ENCODE results near the gene PRR23B.
"Not testable (repeated sequence)": the region's sequence is repeated elsewhere in the genome, so short reads cannot be mapped to it uniquely, and the experiment has no call there.

Gene PRR23B

GRCh38 chr3:139020868-139021234, at the start of gene PRR23B:
Gene PRR23B (minus strand): TSS chr3:139020926. CDS start chr3:139020661, 265 bp downstream.
- DNase-seq, result no peak

DNA sequence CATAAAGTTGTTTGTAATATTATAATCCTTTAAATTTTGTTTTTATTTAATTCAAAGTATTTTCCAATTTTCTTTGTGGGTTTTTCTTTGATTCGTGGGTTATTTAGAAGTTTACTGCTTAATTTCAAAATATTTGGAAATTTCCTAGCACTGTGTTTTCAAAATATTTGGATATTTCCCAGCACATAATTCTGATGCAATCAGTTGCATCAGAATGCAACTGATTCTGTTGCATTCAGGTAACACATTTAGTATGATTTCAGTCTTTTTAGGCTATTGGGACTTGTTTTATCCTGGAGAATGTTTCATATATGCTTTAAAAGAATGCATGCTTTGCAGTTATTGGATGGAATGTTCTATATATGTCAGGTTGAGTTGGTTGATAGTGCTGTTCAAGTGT, 42.2 kb upstream of the PRR23B start:
- DNase-seq, result no peak

DNA sequence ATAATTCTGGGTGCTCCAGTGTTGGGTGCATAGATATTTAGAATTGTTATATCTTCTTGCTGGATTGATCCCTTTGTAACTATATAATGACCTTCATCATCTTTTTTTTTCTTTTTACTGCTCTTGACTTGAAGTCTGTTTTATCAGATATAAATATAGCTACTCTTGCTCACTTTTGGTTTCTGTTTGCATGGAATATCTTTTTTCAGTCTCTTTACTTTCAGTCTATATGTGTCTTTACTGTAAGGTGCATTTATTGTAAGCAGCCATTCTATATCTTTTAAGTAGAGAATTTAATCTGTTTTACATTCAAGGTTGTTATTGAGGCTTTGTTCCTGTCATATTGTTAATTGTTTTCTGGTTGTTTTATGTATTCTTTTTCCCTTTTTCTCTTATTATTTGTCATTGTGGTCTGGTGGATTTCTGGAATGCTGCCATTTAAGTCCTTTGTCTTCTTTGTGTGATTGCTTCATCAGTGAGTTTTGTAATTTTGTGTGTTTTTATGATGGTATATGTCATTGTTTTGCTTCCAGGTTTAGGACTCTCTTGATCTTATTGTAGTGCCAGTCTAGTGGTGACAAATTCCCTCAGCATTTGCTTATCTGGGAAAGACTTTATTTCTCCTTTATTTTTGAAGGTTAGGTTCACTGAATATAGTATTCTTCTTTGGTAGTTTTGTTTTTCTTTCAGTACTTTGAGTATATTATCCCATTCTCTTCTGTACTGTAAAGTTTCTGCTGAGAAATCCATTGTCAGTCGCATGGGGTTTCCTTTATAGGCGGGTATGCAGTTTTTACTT, 32.3 kb upstream of the PRR23B start:
- DNase-seq, result no peak

DNA sequence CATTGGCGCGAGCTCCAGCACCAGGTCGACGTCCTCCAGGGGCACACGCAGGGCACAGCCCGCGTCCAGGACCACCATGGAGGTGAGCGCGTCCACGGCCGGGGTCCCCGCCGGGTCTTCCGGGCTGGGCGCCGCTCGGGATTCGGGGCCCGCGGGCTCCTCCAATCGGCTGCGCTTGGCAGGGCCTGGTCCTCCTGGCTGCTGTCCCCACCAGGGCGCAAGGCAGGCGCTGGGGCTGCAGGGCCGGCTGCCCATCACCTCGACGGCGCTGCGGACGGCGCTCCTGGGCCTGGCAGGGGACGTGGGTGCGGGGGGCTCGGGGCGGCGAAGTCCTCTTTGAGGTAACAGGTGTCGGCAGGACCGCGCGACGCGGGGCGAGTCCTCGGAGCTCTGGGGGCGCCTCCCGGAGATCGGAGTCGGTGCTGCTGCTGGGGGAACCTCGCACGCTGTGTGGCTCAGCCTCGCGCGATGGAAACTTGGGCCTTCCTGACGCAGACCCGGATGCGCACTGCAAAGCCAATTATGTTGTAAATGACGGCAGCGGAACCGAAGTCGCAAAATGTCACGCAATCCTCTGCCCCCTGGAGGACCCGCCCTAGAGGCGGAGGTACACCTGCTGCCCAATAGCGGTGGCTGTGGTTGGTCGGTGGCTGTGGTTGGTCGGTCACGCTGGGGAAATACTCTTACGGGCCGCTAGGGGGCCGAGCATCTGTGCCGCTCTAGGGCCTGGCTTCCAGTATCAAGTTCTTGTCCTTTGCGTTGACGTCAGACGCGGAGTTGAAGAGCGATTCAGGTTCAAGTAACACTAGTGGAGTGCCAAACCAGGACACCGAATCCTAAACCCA, 23.9 kb upstream of the PRR23B start, which contains the start of gene PRR23C:
PRR23C (minus strand) TSS at position 527 of the 845 bp plus-strand sequence; CDS start at position 255, 272 bp downstream.
- DNase-seq, result no peak

GRCh38 chr3:139043554-139044365, 23.0 kb upstream of the PRR23B start:
- DNase-seq, result no peak

DNA sequence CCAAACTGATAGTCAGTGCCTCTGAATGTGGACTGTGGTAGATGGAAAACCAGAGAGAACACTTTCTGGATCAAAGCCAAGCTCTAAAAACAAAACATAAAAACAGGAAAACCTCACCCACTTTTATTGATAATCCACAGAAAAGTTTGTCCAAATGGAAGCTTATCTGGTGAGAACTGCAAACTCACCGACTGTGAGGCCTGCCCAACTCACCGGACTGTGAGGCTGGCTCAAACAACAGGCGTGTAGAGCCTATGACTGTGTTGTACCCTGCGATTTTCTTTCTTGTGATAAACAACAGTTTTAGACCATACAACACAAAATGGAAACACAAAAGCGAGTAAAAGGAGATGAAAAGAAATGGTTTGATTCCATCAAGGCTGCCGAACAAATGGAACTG, 16.8 kb upstream of the PRR23B start:
- DNase-seq, result no peak

- no peak for DNase-seq
Observed at GRCh38 chr3:139032326-139033002, 11.7 kb upstream of the PRR23B start.

GRCh38 chr3:139030576-139030975, 9.8 kb upstream of the PRR23B start:
- not testable (repeated sequence) for DNase-seq

- no peak for DNase-seq
Observed at GRCh38 chr3:139024968-139025367, 4.2 kb upstream of the PRR23B start.

DNA sequence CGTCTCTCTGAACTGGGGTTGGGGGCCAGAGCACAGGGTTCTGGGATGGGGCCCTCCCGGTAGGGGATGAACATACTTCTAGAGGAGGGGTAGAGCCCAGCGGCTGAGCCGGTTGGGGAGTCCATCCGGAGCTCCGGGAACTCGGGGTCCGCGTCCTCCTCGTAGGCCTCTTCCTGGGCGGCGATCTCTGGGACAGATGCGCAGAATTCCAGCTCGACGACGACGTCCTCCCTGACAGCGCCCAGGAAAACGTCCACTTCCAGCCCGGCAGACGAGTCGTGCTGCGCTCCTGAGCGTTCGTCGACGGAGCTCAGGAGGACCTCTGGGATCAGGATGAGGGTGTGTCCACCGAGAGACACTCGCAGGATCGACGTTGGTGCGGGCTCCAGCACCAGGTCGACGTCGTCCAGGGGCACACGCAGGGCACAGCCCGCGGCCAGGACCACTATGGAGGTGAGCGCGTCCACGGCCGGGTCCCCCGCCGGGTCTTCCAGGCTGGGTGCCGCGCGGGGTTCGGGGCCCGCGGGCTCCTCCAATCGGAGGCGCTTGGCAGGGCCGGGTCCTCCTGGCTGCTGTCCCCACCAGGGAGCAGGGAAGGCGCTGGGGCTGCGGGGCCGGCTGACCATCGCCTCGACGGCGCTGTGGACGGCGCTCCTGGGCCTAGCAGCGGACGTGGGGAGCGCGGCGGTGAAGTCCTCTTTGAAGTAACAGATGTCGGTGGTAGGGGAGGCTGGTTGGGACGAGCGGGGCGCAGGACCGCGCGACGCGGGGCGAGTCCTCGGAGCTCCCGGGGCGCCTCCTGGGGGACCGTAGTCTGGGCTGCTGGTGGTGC, 474 bp downstream of the PRR23B start:
- DNase-seq, result no peak

GRCh38 chr3:139016430-139017048, 4.2 kb downstream of the PRR23B start:
- DNase-seq, result no peak

- DNase-seq, result no peak
Observed at GRCh38 chr3:139006051-139006716, 14.5 kb downstream of the PRR23B start, which contains the start of gene PRR23A. Gene PRR23A (minus strand): TSS chr3:139006268. CDS start chr3:139006268, 0 bp downstream.

DNA sequence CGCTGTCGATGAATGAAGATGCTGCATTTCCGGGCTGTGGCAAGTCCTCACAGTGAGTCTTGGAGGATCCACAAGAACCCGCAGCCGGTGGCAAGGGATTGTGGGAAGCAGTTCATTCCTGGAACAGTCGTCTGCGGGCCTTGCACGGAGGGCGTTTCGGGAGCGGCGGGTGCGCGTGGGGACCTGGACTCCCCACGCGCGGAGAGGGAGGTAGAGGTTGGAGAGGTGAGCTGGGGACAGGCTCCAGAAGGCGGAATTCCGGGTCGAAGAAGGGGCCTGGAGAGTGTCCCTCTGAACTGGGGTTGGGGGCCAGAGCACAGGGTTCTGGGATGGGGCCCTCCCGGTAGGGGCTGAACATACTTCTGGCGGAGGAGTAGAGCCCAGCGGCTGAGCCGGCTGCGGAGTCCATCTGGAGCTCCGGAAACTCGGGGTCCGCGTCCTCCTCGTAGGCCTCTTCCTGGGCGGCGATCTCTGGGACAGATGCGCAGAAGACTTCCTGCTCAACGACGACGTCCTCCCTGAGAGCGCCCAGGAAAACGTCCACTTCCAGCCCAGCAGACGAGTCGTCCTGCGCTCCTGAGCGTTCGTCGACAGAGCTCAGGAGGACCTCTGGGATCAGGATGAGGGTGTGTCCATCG, 15.3 kb downstream of the PRR23B start:
- DNase-seq, result no peak

DNA sequence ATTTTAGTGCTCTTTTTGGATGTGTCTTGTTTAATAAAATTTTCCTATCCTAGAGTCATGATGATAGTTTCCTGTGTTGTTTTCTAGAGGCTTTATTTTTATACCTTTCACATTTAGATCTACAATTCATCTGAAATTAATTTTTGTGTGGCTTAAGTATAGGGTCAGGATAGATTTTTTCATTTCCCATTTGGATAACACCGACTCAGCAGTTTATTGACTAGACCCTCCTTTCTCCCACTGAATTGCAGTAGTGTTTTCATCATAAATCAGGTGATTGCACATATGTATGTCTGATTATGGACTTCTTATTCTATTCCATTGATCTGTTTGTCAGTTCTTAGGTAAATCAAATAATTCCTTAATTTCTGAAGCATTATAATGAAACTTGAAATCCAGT, 25.0 kb downstream of the PRR23B start:
- DNase-seq, result no peak

GRCh38 chr3:138987181-138987580, 33.5 kb downstream of the PRR23B start:
- DNase-seq, result no peak

DNA sequence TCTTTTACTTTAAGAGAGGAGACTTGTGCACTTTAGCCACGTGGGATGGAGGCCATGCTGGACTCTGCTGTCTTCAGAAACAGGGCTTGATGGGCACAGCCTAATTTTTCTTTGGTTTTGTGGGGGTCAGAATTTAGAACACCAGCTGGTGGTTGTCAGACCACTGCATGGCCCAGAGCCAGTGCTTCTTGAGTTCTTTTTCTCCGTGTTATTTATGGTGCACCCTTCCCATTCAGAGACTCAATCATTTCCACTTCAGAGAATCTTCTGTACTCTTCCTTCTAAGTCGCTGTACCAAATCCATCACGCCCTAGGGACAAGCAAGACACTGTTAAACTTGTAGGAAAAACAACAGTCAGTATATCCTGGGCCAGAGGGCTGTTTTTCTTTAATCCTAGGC, 34.8 kb downstream of the PRR23B start:
- DNase-seq, result no peak

- no peak for DNase-seq
Observed at GRCh38 chr3:138984816-138985215, 35.9 kb downstream of the PRR23B start.

DNA sequence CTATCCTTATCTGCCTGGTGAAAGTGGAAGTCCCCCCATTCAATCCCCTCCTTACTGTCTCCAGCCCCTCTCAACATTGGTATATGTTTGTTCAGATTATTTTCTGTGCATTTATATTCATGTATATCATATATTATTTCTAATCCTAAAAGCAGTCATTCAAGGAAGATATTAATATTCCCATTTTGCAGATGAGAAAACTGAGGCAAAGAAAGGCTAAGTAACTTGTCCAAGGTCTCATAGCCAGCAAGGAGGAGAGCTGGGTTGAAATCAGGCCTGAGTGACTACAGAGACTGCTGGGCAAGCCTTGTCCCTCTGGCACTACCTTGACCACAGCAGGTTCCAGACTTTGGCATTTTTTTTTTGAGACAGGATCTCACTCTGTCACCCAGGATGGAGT, 44.7 kb downstream of the PRR23B start:
- DNase-seq, result no peak

- DNase-seq, result no peak
Observed at GRCh38 chr3:138975351-138975750, 45.4 kb downstream of the PRR23B start.

- no peak for DNase-seq
Observed at GRCh38 chr3:138974462-138974861, 46.3 kb downstream of the PRR23B start.

Measured in NCI-H1694 treated with DMSO at 0.1 percent for 48 hours (cell line).